ENCODE data around the gene TAF11.

- no peak for TF ChIP-seq POLR2A (IDR thresholded peaks at IDR 0.05)
- no peak for TF ChIP-seq CTCF (IDR thresholded peaks at IDR 0.05)
- no peak for TF ChIP-seq POLR2AphosphoS5 (IDR thresholded peaks at IDR 0.05; ENCODE audit: insufficient read depth in 1 of 2, low read depth in 1 of 2)
Measured at GRCh38 chr6:34876472-34876871, 11.4 kb downstream of the TAF11 start.

All from vagina (tissue), 2 donors.